K562 (cell line): Measurements from ENCODE around the gene WTAP.

ENCODE experiments used
- KDM5B ChIP-seq: fragments of 200-600 bp; sonication (generic); IDR thresholded peaks from 2 replicates; pipeline ENCODE4 v1.6.1; 2012; ENCODE audit warnings: low read depth, mild to moderate bottlenecking, moderate library complexity, low read length, control low read depth, inconsistent platforms; ENCODE audit not compliant: insufficient replicate concordance
- MXI1 ChIP-seq: IDR thresholded peaks from 2 replicates; pipeline ENCODE4 v1.6.1; 2011; ENCODE audit warnings: low read depth, mild to moderate bottlenecking, improper control_type of control experiment, low read length

DNA sequence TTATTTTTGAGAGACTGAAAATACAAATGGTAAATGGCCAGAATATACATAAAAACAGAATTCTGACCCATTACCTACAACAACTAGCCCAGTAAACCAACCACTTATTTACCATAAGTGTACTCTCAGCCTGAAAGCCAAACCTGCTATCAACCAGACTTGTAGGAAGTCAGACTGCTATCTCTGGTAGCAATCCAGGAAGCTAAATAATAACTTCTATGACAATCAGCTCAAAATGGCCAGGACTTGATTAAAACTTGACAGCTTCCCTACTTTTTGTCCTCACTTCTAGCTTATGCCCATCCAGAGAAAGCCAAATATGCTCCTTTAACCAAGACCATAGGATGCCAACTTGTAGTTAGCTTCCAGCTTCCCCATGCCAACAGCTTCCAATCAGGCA is 4.7 kb upstream of the WTAP start:
- TF ChIP-seq MXI1, result no peak
- TF ChIP-seq KDM5B, result no peak
